DND-41 (cell line): ENCODE measurements around the gene MZT2B.
"Not testable (repeated sequence)": the region's sequence is repeated elsewhere in the genome, so short reads cannot be mapped to it uniquely, and the experiment has no call there.

Experiments used
- ATAC-seq: fragments of 200-7000 bp; cut with Tn5 transposase; 3 replicates; pipeline ENCODE4 v1.9.1; 2021; ENCODE audit warnings: low read depth; ENCODE audit not compliant: insufficient read depth
- DNase-seq: peaks from one replicate; pipeline ENCODE4 v3.0.0-alpha.2; 2020
- H2AFZ ChIP-seq: 2 replicates; pipeline ENCODE4 v1.6.0; 2012; ENCODE audit warnings: low read depth, low read length
- H3K27ac ChIP-seq: 2 replicates; pipeline ENCODE4 v1.5.1; 2012; ENCODE audit warnings: low read length, inconsistent platforms
- H3K27me3 ChIP-seq: fragments of 200-600 bp; sonication (generic); 2 replicates; pipeline ENCODE4 v1.6.0; 2012; ENCODE audit warnings: low read length, mild to moderate bottlenecking, inconsistent platforms; ENCODE audit not compliant: insufficient read depth, poor library complexity
- H3K36me3 ChIP-seq: 2 replicates; pipeline ENCODE4 v1.5.1; 2012; ENCODE audit warnings: low read length, inconsistent platforms; ENCODE audit not compliant: insufficient read depth
- H3K4me1 ChIP-seq: 2 replicates; pipeline ENCODE4 v1.5.1; 2012; ENCODE audit warnings: mild to moderate bottlenecking, low read length; ENCODE audit not compliant: insufficient read depth
- H3K4me2 ChIP-seq: 2 replicates; pipeline ENCODE4 v1.6.0; 2012; ENCODE audit warnings: mild to moderate bottlenecking, moderate library complexity, low read length, inconsistent platforms; ENCODE audit not compliant: insufficient read depth
- H3K4me3 ChIP-seq, 2 experiments: fragments of 200-600 bp in 1 of 2; shearing (Covaris generic) in 1 of 2; 2 replicates each; pipeline ENCODE4 v1.5.1; 2012 to 2016; ENCODE audit warnings: inconsistent platforms in 2 of 2, low read length in 2 of 2, mild to moderate bottlenecking in 2 of 2, low read depth in 1 of 2, moderate library complexity in 1 of 2
- H3K79me2 ChIP-seq: 2 replicates; pipeline ENCODE4 v1.6.0; 2012; ENCODE audit warnings: low read length, inconsistent platforms; ENCODE audit not compliant: insufficient read depth
- H3K9ac ChIP-seq: 2 replicates; pipeline ENCODE4 v1.6.0; 2012; ENCODE audit warnings: low read depth, mild to moderate bottlenecking, inconsistent platforms, low read length, moderate library complexity
- H3K9me3 ChIP-seq: 2 replicates; pipeline ENCODE4 v1.5.1; 2012; ENCODE audit warnings: low read length, moderate library complexity, mild to moderate bottlenecking, inconsistent platforms; ENCODE audit not compliant: insufficient read depth, severe bottlenecking
- H4K20me1 ChIP-seq: 2 replicates; pipeline ENCODE4 v1.6.0; 2012; ENCODE audit warnings: low read length; ENCODE audit not compliant: insufficient read depth
- CTCF ChIP-seq: IDR thresholded peaks from 2 replicates; pipeline ENCODE4 v1.5.1; 2012; ENCODE audit warnings: borderline replicate concordance, low read length, moderate library complexity, mild to moderate bottlenecking; ENCODE audit not compliant: poor library complexity, severe bottlenecking; ENCODE audit errors: extremely low read depth
- EZH2 ChIP-seq: IDR thresholded peaks from 3 replicates; pipeline ENCODE4 v1.6.1; 2012; ENCODE audit warnings: borderline replicate concordance, low read depth, mild to moderate bottlenecking, moderate library complexity, low read length, inconsistent platforms; ENCODE audit not compliant: severe bottlenecking

MZT2B gene

GRCh38 chr2:130228467-130229160 is 46.6 kb downstream of the MZT2B start:
- H3K9ac ChIP-seq, H3K27me3 ChIP-seq, H3K4me3 ChIP-seq, H2AFZ ChIP-seq, H4K20me1 ChIP-seq, H3K4me1 ChIP-seq, H3K27ac ChIP-seq, H3K4me2 ChIP-seq, DNase-seq, H3K9me3 ChIP-seq, ATAC-seq, H3K36me3 ChIP-seq, H3K79me2 ChIP-seq: not testable (repeated sequence)

- H3K9me3 ChIP-seq, H3K4me3 ChIP-seq, H3K79me2 ChIP-seq, H3K27me3 ChIP-seq, H3K4me1 ChIP-seq, ATAC-seq, H2AFZ ChIP-seq, H3K36me3 ChIP-seq, H3K4me2 ChIP-seq, H3K27ac ChIP-seq, H3K9ac ChIP-seq, H4K20me1 ChIP-seq, DNase-seq: not testable (repeated sequence)
These were observed 47.1 kb downstream of the MZT2B start for GRCh38 chr2:130229161-130229510.

GRCh38 chr2:130230376-130230775 is 48.3 kb downstream of the MZT2B start:
- H3K27ac ChIP-seq, ATAC-seq, DNase-seq, H3K27me3 ChIP-seq, H2AFZ ChIP-seq, H4K20me1 ChIP-seq, H3K79me2 ChIP-seq, H3K9ac ChIP-seq, H3K4me3 ChIP-seq, H3K4me2 ChIP-seq, H3K36me3 ChIP-seq, H3K4me1 ChIP-seq, H3K9me3 ChIP-seq: not testable (repeated sequence)

GRCh38 chr2:130230907-130231306 is 48.8 kb downstream of the MZT2B start:
- H3K27me3 ChIP-seq, H3K4me1 ChIP-seq, H3K79me2 ChIP-seq, ATAC-seq, DNase-seq, H2AFZ ChIP-seq, H3K4me3 ChIP-seq, H3K9me3 ChIP-seq, H3K9ac ChIP-seq, H4K20me1 ChIP-seq, H3K27ac ChIP-seq, H3K36me3 ChIP-seq, H3K4me2 ChIP-seq: not testable (repeated sequence)

- TF ChIP-seq EZH2, result no peak
- TF ChIP-seq CTCF, result no peak
- H4K20me1 ChIP-seq, result no peaks in the 10 kb centered on the region
- H3K79me2 ChIP-seq, result no peaks in the 10 kb centered on the region
- H3K36me3 ChIP-seq, result no peaks in the 10 kb centered on the region
- no peak overlapping the region for H3K9ac ChIP-seq
- no peak overlapping the region for H3K4me3 ChIP-seq
- H2AFZ ChIP-seq, result no peak overlapping the region
- no peaks in the 10 kb centered on the region for H3K4me1 ChIP-seq
- ATAC-seq (no peak), DNase-seq (no peak)
- H3K9me3 ChIP-seq, result no peaks in the 10 kb centered on the region
- H3K4me2 ChIP-seq, result no peak overlapping the region
- H3K27ac ChIP-seq, result no peak overlapping the region
- no peaks in the 10 kb centered on the region for H3K27me3 ChIP-seq
These were observed 49.6 kb downstream of the MZT2B start for GRCh38 chr2:130231656-130232055.

GRCh38 chr2:130233066-130233465 is 51.0 kb downstream of the MZT2B start:
- H3K9ac ChIP-seq, H3K4me1 ChIP-seq, H3K27ac ChIP-seq, ATAC-seq, H4K20me1 ChIP-seq, DNase-seq, H3K79me2 ChIP-seq, H3K4me3 ChIP-seq, H3K4me2 ChIP-seq, H3K9me3 ChIP-seq, H3K27me3 ChIP-seq, H2AFZ ChIP-seq, H3K36me3 ChIP-seq: not testable (repeated sequence)

GRCh38 chr2:130239581-130239980 is 57.5 kb downstream of the MZT2B start:
- H3K4me1 ChIP-seq, H3K79me2 ChIP-seq, H3K9ac ChIP-seq, H3K4me2 ChIP-seq, H3K4me3 ChIP-seq, H3K9me3 ChIP-seq, H3K27me3 ChIP-seq, H2AFZ ChIP-seq, H3K27ac ChIP-seq, H3K36me3 ChIP-seq, H4K20me1 ChIP-seq, DNase-seq, ATAC-seq: not testable (repeated sequence)
